Activated CD8-positive, alpha-beta memory T cell treated with anti-CD3 and anti-CD28 coated beads, Interleukin-2, amount 50 U/mL, for 4 hours (primary cell): Measurements from ENCODE around the gene RAP1GAP.
A peak's percentile ranks its signal among the peaks of the same experiment; 100 is the strongest.

Experiments used
- DNase-seq: peaks from one replicate; pipeline ENCODE4 v3.0.0-alpha.2; 2020

The RAP1GAP gene

DNA sequence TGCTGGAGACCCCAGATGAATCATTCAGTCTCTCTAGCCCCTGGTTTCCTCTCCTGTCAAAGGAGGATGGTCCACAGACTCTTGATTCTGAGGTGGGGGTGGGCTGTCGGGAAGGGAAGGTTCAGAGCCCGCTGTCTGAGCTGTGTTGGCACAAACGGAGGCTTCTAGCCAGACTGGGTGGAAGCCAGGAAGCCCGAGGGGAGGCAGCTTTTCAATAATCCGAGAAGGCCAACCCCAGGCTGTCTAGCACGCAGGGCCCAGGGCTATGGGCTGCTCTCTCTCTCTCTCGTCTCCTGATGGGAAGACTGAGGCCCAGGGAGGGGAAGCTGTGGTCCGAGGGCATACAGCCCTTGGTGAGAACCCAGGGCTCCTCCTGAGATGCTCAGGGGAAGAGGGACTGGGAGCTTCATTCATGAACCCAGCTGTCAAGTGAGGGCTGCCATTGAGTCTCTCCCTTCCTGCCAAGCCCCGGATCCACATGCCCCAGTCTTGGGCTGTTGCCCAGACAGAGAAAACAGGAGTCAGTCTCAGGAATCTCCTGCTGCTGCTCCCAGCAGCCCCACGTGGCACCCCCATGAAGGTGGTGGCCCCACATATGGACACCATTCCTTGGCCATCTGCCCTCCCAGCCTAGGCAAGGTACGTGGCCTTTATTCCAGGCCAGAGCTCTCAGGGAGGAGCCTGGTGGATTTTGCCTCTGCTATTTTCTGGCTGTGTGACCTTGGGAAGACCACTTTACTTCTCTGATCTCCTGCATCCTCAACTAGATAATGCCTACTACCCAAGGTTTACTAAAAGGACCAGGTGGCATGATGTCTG lies 44.4 kb downstream of the RAP1GAP start:
- DNase-seq, result no peak

DNA sequence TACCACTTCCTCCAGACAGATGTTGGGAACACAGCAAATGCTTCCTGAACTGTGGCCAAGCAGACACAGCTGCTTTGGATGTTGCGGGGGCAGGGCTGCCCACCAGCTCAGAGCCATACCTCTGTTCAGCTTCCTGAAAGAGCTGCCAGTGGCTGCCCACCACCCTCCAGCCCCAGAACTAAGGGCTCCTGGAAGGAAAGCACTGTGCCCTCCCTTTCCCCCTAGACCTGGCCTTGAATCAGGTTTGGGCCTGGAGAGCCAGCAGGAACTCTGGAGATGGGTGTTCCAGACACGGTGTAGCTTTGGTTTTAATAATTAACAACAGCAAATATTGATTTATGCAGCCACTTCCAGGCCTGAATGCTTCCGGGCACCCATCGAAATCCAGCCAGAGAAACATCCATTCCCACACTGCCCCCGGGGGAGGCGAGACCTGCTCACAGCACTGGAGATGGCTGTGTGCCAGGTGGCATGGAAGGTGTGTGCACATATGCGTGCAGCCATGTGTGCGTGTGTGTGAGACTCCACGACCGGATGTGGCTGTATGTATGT lies 45.7 kb downstream of the RAP1GAP start:
- no peak for DNase-seq

DNA sequence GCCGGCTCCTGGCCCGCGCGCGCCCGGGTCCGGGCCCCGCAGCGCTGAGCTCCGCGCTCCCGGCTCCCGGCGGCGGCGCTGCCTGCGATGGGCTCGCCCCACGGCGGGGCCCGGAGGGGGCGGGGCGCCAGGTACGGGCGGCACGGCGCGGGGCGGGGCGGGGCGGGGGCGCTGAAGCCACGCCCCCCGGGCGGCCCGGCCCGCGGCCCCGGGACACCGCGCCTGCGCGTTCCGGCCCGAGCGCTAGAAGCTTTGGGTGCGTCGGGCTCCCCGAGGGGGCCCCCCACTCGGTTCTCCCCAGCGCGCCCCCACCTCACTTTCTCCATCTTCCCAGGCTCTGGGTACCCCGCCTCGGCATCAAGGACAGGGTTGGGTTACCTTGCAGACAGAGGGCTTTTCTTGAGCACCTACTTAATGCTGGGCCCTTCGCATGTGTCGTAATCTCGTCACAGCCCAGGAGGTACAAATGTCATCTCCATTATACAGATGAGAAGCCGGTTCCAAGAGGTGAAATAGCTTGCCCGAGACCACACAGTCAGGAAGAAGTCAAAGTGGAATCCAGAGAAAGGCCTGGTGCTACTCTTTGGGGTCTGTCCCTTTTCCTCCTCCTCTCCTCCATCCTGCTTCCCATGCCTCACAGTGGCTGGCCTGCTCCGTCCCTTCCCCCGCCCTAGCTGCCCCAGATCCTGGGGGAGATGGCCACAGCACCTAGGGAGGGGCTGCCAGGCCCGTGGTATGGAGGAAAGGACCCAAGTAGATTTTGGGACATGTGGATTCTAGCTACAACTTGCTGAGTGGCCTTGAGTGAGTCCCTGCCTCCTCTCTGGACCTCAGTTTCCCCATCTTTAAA lies 46.5 kb downstream of the RAP1GAP start:
- peak; percentile 43 for DNase-seq

DNA sequence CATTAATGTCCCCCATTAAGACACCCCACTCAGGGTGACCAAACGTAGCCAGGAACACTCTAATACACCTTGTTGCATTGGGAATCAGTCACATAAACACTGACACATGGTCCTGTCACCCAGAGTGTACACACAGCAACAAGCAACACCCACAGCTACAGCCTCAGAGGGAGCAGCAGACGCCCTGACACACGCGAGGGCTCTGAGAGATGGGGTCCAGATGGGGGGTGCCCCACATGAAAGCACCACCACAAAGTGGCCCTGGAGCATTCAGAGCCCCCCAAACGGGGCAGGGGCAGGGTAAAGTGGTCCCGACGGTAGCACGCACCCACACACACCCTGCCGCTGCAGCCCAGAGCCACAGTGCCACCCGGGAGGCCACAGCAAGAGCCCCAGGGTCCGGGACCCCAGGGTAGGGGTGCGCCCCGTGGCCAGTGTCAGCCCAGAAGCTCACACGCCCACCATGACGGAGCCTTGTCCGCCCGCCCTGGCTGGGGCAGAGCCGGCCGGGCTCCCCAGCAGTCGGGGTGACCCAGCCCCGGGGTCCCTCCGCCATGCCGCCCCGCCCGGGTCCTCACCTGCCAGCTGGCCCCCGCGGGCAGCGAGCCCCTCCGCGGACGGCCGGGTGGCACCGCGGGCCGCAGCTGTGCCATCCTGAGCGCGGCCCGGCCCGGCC lies 47.3 kb downstream of the RAP1GAP start:
- no peak for DNase-seq

DNA sequence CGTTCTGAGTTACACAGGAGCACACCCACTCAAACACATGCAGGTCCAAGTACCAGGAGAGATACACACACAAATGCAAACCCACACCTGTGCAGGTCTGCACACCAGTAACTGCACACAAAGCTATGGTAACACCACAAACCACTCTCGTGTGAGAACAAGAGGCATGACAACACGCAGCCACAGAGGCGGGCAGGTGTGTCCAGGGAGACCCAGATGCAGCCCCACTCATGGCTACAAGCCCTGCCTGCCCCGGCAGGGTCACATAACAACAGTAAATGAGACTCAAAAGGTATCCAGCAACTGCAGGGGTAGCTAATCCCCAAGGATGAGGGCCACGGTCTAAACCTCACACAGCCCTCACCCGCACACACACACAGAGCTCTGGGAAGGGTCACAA lies 48.1 kb downstream of the RAP1GAP start:
- no peak for DNase-seq

DNA sequence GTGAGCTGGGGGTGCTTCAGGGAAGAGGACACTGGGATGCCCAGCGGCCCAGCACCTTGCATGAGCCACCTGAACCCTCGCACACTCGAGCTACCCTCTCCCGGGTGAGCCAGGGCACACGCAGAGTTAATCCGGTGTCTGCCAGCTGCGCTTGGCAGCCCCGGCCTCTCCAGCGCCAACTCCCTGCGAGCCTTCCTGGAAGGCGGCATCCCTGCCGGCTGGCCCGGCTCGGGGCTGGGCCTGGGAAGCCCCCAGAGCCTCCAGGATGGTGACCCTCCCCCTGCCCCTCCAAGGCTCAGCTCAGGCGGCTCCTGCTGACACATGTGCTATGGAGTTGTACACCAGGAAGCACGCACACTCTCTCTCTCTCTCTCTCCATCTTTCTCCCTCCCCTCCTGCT lies 48.7 kb downstream of the RAP1GAP start:
- DNase-seq, result no peak

DNA sequence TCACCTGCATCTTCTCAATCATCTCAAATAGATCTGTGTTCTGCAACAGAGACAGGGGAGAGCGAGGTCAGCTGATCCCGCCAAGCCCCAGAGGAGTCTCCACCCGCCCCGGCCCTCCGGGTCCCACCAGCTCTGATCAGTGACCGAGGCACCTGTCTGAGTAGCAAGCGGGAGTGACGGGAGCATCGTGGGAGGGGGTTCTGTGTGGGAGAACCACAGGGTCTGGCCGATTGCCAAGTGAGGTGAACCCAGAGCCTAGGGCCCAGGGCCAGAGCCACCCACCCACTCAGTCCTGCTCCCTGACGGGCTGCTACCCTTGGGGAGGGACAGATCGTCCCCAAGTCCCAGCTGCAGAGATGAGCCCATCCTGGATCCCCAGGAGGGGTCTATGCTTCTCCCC lies 49.1 kb downstream of the RAP1GAP start:
- no peak for DNase-seq

DNA sequence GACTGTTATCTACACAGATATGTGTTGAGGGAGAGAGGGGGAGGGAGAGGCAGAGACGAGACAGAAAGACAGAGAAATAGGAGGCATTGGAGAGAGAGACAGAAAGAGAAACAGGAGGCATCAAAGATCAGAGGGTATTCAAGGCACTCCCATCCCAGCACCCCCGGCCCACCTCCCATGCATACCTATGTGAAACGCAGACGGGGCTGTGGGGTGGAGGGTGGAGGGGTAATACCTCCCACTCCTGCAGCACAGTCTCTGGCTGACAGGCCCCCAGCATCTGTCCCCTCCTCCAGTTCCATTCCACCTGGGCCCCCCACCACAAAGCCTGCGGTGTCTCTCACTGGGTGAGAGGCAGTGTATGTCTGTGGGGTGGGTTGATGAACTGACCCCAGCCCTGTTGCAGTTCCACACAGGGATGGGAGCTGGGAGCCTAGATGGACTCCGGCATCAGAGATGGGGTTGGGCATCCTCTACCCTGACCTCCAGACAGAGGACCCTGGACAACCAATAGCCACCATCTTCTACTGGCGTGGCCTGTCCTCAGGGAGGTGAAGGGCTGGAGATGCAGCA lies 49.7 kb downstream of the RAP1GAP start:
- DNase-seq, result no peak

DNA sequence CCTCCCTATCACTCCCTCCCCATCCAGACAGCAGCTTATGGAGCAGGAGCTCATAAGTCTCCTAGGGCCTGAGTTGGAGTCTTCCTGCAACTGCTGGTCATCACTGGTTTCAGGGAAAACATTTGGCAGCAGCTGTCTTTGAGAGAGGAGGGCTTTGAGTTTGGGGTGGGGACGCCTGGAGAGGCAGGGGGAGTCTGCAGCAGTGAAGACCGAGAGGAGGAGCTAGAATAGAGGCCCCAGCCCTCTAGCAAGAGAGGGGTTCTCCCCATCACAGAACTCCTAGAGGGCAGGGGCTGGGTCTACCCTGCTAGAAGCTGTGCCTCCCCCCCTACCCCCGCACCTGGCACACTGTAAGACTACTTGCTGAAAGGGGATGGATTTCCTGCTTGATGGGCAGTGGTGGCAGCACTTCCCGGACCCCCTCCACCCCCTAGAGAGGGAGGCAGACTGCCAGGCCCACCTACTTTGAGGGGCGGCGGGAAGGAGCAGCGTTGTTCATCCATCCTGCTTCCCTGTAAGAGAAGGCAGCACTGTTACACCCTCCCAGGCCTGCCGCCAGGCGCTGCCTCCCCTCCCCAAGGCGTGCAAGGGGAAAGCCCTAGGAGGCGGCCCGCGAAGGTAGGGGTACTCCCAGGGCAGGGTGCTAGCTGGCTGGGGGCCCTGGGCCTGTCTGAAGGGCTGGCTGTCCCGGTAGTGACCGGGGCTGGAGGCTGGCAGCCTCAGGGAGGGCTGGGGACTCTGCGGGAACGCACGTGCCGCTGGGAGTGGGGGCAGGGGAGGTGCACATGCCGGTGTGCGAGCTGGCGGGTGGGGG lies 50.4 kb downstream of the RAP1GAP start:
- DNase-seq, result no peak

DNA sequence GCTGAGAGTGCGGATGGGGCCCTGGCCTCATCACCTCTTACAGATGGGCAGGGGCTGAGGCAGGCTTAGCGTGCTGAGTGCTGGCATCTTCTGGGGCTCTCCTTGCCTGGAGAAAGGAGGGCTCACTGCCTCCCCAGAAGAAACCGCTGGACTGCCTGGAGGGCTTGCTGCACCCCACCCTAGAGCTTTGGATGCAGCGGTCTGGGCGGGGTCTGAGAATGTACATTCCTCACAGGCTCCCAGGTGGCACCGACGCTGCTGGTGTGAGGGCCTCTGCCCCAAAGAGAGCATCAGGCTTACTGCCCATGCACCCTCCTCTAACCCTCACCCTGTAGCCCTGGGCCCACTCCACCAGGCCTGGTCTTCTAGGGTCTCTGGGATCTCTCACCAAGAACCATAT lies 51.1 kb downstream of the RAP1GAP start:
- no peak for DNase-seq

DNA sequence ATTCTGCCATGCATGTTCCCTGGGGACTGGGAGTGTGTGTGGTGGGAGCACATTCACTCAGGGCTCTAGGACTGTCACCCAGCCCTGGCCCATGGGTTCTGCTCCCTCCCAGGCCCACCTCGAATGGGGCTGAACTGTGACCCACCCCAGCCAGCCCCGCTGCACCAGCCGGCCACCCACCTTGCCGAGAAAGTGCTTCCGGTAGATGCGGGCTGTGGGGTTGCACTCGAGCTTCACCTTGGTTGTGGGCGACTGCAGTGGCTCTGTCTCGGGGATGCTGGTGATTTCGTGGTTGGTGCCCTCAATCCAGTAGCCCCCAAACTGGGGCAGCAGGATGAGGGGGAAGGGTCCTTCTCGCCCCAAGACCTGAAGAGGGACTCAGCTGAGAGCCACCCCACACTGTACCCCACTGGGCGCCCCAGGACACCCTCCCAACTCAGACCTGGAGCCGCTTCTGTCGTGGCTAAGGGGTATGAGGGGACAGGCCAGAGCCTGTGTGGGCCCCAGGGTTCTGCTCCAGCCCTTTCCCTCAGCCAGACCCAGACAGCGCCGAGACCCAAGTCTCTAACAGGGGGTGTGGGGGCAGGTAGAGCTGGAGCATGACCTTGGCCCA lies 51.9 kb downstream of the RAP1GAP start:
- DNase-seq, result no peak

DNA sequence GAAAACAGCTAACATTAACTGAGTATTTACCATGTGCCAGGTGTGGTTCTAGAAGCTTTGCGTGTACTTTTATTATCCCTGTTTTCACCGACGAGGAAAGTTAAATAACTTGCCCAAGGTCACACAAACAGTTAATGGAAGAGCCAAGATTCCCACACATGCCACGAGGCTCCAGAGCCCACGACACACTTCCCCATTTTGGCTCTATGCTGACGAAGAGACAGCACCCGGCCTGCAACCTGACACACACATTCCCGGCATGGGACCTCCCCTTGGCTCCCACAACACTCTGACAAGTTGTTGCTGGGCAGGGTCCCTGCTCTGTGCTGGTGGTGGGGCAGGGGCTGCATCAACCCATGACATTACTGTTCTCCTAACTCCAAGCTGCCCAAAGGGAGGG lies 52.8 kb downstream of the RAP1GAP start:
- no peak for DNase-seq

DNA sequence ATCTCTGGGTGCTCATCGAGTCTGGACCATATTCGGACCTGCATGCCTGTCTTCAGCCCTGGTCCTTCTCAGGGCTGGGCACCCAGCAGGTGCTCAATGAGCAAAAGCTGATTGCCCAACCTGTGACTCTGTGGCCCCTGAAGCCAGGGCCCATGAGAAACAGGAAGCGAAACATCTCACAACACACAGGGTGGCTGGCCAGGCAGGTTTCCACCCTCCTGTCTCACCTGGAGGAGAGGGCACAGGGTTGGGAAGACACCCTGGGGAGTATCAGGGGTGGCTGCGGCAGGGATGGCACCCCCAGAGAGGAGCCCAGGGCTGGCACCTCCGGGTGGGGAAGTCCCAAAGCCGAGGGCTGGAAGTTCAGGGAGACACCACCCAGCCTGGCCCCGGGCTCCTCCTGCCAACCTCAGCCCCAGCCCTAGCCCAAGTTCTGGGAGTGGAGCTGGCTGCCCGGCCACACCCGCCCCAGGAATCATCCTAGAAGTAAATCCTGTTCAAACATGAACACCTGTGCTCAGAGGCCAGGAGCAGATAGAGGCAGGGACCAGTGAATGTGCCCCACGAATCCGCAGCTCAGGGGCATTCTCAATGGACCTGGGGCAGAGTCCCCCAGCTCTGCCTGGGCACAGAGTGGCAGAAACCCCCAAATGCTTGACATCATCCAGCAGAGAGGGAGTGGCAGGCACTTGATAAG lies 54.6 kb downstream of the RAP1GAP start:
- DNase-seq, result no peak

DNA sequence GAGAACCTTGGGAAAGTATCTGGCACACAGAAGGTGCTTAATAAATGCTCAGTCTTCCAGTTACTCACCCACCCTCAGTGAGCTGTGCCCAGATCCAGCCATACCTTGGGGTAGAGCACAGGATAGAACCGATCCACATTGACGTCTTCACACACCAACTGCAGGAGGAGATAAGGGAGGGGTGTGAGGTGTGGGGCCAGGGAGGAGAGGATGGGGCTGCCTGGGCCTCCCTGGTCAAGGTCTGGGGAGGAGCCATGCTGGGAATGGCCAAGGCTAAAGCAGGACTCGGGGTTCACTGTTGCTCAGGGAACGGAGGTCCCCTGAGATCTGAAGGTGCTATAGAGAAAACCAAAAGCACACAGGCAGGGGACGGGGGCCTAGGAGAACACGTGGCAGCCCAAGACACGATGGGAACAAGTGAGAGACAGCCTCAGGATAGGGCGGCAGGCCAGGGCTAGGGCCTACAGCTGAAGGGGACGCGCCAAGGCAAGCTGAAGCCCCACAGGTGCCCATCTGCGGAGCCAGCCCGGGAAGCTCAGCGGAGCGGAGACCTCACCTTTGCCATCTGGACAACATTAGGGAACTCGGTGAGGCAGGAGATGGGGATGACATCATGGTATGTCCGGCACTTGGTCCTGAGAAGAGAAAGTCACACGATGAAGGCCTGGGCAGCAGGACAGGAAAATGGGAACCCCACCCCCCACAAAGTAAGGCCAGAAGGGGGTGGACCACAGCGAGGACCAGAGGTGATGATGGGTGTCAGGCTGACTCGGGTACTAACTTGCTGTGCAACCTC lies 55.9 kb downstream of the RAP1GAP start:
- no peak for DNase-seq

DNA sequence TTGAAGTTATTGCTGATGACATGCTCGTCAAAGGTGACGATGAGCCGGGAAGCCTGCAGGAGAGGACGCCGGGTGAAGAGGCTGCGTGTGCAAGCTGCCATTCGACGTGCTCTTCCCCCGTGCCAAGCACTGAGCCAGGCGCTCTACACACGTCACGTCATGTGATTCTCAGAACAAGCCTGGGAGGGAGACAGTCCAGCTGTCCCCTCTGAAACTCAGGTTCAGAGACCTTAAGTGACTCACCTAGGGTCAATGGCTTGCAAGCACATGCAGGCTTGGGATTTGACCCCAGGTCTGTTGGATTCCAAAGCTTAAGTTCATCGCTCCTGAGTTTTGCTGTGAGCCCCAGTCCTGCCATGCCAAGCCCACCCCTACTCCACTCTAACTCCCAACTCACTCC lies 57.1 kb downstream of the RAP1GAP start:
- no peak for DNase-seq

DNA sequence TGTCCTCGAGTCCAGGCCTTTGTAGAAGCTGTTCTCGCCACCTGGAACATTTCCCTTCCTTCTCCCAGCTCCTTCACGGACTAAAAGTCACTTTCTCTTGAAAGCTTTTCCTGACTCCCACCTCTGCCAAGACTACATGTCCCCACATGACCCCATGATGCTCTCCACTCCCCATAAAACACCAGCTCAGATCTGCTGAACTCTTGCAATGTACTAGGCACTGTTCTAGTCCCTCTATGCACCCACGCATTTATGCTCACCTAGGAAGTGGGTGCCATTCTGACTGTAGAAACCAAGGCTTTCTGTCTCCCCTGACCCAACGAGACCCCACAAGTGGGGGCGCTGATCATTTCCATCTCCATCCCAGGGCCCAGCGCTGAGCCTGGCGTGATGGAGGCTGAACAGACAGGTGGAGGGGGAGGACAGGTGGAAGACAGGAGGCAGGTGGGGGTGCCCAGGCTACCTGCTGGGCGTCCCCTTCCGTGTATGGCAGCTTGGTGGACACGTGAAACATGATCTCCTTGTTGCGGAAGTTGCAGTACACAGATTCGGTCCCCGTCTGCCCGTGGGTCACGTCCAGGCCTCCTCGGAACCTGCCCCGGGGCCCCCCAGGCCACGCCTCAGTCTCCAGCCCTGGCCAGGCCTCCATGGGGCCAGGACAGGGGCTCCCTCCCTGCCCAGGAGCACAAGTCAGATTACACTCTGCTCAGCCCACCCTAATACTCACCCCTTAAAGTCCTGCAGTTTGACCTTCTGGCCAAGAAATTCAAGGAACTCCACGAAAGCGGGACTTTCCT lies 58.0 kb downstream of the RAP1GAP start:
- DNase-seq, result no peak

DNA sequence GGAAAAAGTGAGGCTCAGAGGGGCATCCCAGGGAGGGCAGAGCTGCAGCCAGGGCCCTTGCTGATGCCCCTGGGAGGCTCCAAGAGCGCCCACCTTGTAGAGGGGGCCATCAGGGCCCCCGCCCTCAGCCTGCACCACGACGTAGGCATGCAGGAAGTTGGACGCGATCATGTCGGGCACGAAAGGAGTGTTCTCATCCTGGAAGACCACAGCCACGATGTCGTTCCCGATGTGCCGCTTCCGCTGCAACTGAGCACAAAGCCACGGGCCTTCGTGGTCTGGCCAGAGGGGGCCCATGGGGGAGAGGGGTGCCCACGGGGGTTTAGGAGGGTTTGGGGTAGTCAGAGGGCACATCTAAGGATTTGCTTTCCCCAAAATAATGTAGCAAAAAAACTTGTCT lies 59.1 kb downstream of the RAP1GAP start:
- no peak for DNase-seq

DNA sequence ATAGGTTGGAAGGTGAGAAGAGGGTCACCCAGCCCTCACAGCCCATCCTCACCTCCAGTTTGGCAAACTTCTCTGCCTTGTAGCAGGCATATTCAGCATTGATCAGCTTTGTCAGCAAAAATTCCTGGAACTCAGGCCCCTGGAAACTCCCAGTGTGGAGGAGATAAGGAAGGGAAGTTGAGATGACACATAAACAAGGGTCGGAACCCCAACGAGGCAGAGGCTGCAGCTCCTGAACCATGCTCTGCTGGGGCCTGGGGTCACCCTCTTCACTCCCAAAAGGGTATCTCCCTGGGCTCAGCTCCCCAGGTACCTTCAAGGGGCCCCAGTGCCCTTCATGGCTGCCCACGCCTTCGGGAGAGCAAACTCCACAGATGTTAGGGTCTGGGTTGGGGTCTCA lies 60.4 kb downstream of the RAP1GAP start:
- DNase-seq, result no peak
